Epidermal melanocyte (primary cell): Measurements from ENCODE around the gene PNLIPRP3.
A peak's percentile ranks its signal among the peaks of the same experiment; 100 is the strongest.

Experiments
- DNase-seq: peaks from one replicate; pipeline ENCODE4 v3.0.0; 2011; ENCODE audit warnings: low spot score; ENCODE audit not compliant: insufficient read length

Gene PNLIPRP3

GRCh38 chr10:116450861-116451260 lies 23.2 kb downstream of the PNLIPRP3 start:
- no peak for DNase-seq

GRCh38 chr10:116451711-116452337 lies 24.2 kb downstream of the PNLIPRP3 start:
- DNase-seq, result no peak

GRCh38 chr10:116452338-116452720 lies 24.7 kb downstream of the PNLIPRP3 start:
- DNase-seq, result no peak

- peak; percentile 26 for DNase-seq
These were observed 29.8 kb downstream of the PNLIPRP3 start for GRCh38 chr10:116457488-116457887.

- no peak for DNase-seq
These were observed 32.6 kb downstream of the PNLIPRP3 start for GRCh38 chr10:116460219-116460618.

- no peak for DNase-seq
These were observed 34.0 kb downstream of the PNLIPRP3 start for GRCh38 chr10:116461680-116462079.

- no peak for DNase-seq
These were observed 36.6 kb downstream of the PNLIPRP3 start for GRCh38 chr10:116464257-116464656.

- no peak for DNase-seq
These were observed 37.9 kb downstream of the PNLIPRP3 start for GRCh38 chr10:116465546-116465945.

GRCh38 chr10:116466715-116467422 lies 39.2 kb downstream of the PNLIPRP3 start:
- DNase-seq, result no peak

- DNase-seq, result no peak
These were observed 41.8 kb downstream of the PNLIPRP3 start for GRCh38 chr10:116469437-116469836.

GRCh38 chr10:116470071-116470470 lies 42.4 kb downstream of the PNLIPRP3 start:
- DNase-seq, result no peak

- DNase-seq, result no peak
These were observed 43.2 kb downstream of the PNLIPRP3 start for GRCh38 chr10:116470768-116471415.

- no peak for DNase-seq
These were observed 45.2 kb downstream of the PNLIPRP3 start for GRCh38 chr10:116472891-116473290.

GRCh38 chr10:116475866-116476265 lies 48.2 kb downstream of the PNLIPRP3 start:
- DNase-seq, result no peak

- DNase-seq, result no peak
These were observed 48.8 kb downstream of the PNLIPRP3 start for GRCh38 chr10:116476461-116476860.

- no peak for DNase-seq
These were observed 50.5 kb downstream of the PNLIPRP3 start for GRCh38 chr10:116477986-116478664.

- DNase-seq, result no peak
These were observed 59.3 kb downstream of the PNLIPRP3 start for GRCh38 chr10:116486770-116487448.

GRCh38 chr10:116487522-116488430 lies 60.1 kb downstream of the PNLIPRP3 start:
- no peak for DNase-seq

GRCh38 chr10:116489460-116489859 lies 61.8 kb downstream of the PNLIPRP3 start:
- DNase-seq, result no peak

GRCh38 chr10:116490028-116490662 lies 62.5 kb downstream of the PNLIPRP3 start:
- no peak for DNase-seq
